Transverse colon (tissue), 4 donors: ENCODE results near the gene PTPN3.

Source experiments
- POLR2AphosphoS5 ChIP-seq, 3 donors: sonication (generic); formaldehyde crosslinking; IDR thresholded peaks; one replicate each; pipeline ENCODE4 v1.6.1; 2016; ENCODE audit warnings: antibody characterized with exemption in 3 of 3
- TF ChIP-seq, protein P1 (sequence below), 5 experiments: fragments of 200-600 bp in 3 of 5; fragments of 450-650 bp in 2 of 5; sonication (generic) in 3 of 5; IDR thresholded peaks; 1 replicate in 2 of 5; 2 replicates in 3 of 5; pipeline ENCODE4 v1.5.1; 2016 to 2017; ENCODE audit warnings: antibody characterized with exemption in 5 of 5, inconsistent platforms in 3 of 5, mild to moderate bottlenecking in 2 of 5, moderate library complexity in 1 of 5

- TF ChIP-seq, protein P1, sequence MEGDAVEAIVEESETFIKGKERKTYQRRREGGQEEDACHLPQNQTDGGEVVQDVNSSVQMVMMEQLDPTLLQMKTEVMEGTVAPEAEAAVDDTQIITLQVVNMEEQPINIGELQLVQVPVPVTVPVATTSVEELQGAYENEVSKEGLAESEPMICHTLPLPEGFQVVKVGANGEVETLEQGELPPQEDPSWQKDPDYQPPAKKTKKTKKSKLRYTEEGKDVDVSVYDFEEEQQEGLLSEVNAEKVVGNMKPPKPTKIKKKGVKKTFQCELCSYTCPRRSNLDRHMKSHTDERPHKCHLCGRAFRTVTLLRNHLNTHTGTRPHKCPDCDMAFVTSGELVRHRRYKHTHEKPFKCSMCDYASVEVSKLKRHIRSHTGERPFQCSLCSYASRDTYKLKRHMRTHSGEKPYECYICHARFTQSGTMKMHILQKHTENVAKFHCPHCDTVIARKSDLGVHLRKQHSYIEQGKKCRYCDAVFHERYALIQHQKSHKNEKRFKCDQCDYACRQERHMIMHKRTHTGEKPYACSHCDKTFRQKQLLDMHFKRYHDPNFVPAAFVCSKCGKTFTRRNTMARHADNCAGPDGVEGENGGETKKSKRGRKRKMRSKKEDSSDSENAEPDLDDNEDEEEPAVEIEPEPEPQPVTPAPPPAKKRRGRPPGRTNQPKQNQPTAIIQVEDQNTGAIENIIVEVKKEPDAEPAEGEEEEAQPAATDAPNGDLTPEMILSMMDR (IDR thresholded peaks at IDR 0.05): no peak
- TF ChIP-seq POLR2AphosphoS5 (IDR thresholded peaks at IDR 0.05): no peak
Observed at GRCh38 chr9:109403116-109403515, 95.0 kb downstream of the PTPN3 start.
